HEK293 (cell line): Measurements from ENCODE around the gene SNX10.
A peak's percentile ranks its signal among the peaks of the same experiment; 100 is the strongest.

ENCODE experiments used
- CTCF ChIA-PET: fragments of 350-600 bp; formaldehyde crosslinking; extraction: SDS; loops from one replicate; lab custom pipeline; 2021; ENCODE audit warnings: antibody characterized with exemption; lab: Yijun Ruan, JAX
- POLR2A ChIA-PET: fragments of 300-600 bp; formaldehyde crosslinking; extraction: SDS; loops from one replicate; lab custom pipeline; 2020; ENCODE audit warnings: antibody characterized with exemption, inconsistent platforms; lab: Yijun Ruan, JAX
- H3K27ac ChIP-seq: fragments of 200-500 bp; sonication (Bioruptor generic); 2 replicates; pipeline ENCODE4 v1.5.1; 2014; ENCODE audit warnings: low read depth, low read length, control low read depth, inconsistent platforms; ENCODE audit errors: extremely low read depth
- H3K36me3 ChIP-seq, 2 experiments: fragments of 200-500 bp in 1 of 2; sonication (Bioruptor generic) in 1 of 2; 1 replicate in 1 of 2; 2 replicates in 1 of 2; pipeline ENCODE4 v1.5.1; 2014 to 2017; ENCODE audit warnings: inconsistent platforms in 2 of 2, low read length in 2 of 2; ENCODE audit not compliant: control insufficient read depth in 2 of 2, insufficient read depth in 1 of 2
- H3K4me1 ChIP-seq: fragments of 200-500 bp; sonication (Bioruptor generic); 2 replicates; pipeline ENCODE4 v1.5.1; 2014; ENCODE audit warnings: mild to moderate bottlenecking, low read length, inconsistent platforms; ENCODE audit not compliant: control insufficient read depth, insufficient read depth
- H3K4me3 ChIP-seq: 2 replicates; pipeline ENCODE4 v1.5.1; 2011; ENCODE audit warnings: low read depth, mild to moderate bottlenecking, control low read depth, low read length, moderate library complexity
- H3K9me3 ChIP-seq: fragments of 200-500 bp; sonication (Bioruptor generic); 2 replicates; pipeline ENCODE4 v1.5.1; 2014; ENCODE audit warnings: low read depth, low read length, inconsistent platforms; ENCODE audit not compliant: control insufficient read depth, insufficient read depth
- GLIS2 ChIP-seq: fragments of 450-650 bp; formaldehyde crosslinking; IDR thresholded peaks from 2 replicates; pipeline ENCODE4 v1.5.1; 2016; ENCODE audit warnings: missing biosample characterization, missing genetic modification characterization
- KLF16 ChIP-seq: fragments of 450-650 bp; formaldehyde crosslinking; IDR thresholded peaks from 2 replicates; pipeline ENCODE4 v1.5.1; 2017; ENCODE audit warnings: missing biosample characterization, missing genetic modification characterization
- KLF8 ChIP-seq: fragments of 450-650 bp; formaldehyde crosslinking; IDR thresholded peaks from 2 replicates; pipeline ENCODE4 v1.5.1; 2016; ENCODE audit warnings: missing biosample characterization, missing genetic modification characterization
- MYNN ChIP-seq: fragments of 450-650 bp; formaldehyde crosslinking; IDR thresholded peaks from 2 replicates; pipeline ENCODE4 v1.5.1; 2016; ENCODE audit warnings: missing biosample characterization, missing genetic modification characterization, borderline replicate concordance
- MZF1 ChIP-seq: fragments of 450-650 bp; formaldehyde crosslinking; IDR thresholded peaks from 2 replicates; pipeline ENCODE4 v1.5.1; 2017; ENCODE audit warnings: missing biosample characterization, missing genetic modification characterization, borderline replicate concordance
- ZBTB44 ChIP-seq: fragments of 450-650 bp; IDR thresholded peaks from 2 replicates; pipeline ENCODE4 v1.5.1; 2018; ENCODE audit warnings: missing biosample characterization, mild to moderate bottlenecking, missing genetic modification characterization
- ZNF148 ChIP-seq: fragments of 450-650 bp; formaldehyde crosslinking; IDR thresholded peaks from 2 replicates; pipeline ENCODE4 v1.5.0; 2017; ENCODE audit warnings: missing biosample characterization, missing genetic modification characterization, borderline replicate concordance
- ZNF280D ChIP-seq: fragments of 450-650 bp; formaldehyde crosslinking; IDR thresholded peaks from 2 replicates; pipeline ENCODE4 v1.5.1; 2016; ENCODE audit warnings: missing biosample characterization, missing genetic modification characterization
- ZNF335 ChIP-seq: fragments of 450-650 bp; formaldehyde crosslinking; conservative IDR thresholded peaks from 2 replicates; pipeline ENCODE4 v1.5.1; 2016; ENCODE audit warnings: missing biosample characterization, missing genetic modification characterization
- ZNF600 ChIP-seq: fragments of 450-650 bp; formaldehyde crosslinking; IDR thresholded peaks from 2 replicates; pipeline ENCODE4 v1.5.1; 2016; ENCODE audit warnings: missing biosample characterization, missing genetic modification characterization
- ZNF623 ChIP-seq: fragments of 450-650 bp; formaldehyde crosslinking; IDR thresholded peaks from 2 replicates; pipeline ENCODE4 v1.5.1; 2016; ENCODE audit warnings: missing biosample characterization, missing genetic modification characterization
- TF ChIP-seq, protein P1 (sequence below): fragments of 450-650 bp; formaldehyde crosslinking; IDR thresholded peaks from 2 replicates; pipeline ENCODE4 v1.5.1; 2016; ENCODE audit warnings: missing biosample characterization, missing genetic modification characterization
- TF ChIP-seq, protein P2 (sequence below): fragments of 450-650 bp; formaldehyde crosslinking; IDR thresholded peaks from 2 replicates; pipeline ENCODE4 v1.5.1; 2016; ENCODE audit warnings: missing biosample characterization, missing genetic modification characterization
- TF ChIP-seq, protein P3 (sequence below): fragments of 450-650 bp; formaldehyde crosslinking; IDR thresholded peaks from 2 replicates; pipeline ENCODE4 v1.5.1; 2016; ENCODE audit warnings: missing biosample characterization, missing genetic modification characterization
- TF ChIP-seq, protein P4 (sequence below): IDR thresholded peaks from 2 replicates; pipeline ENCODE4 v1.6.1; 2011; ENCODE audit warnings: mild to moderate bottlenecking, low read depth, low read length, borderline replicate concordance

The SNX10 gene

DNA sequence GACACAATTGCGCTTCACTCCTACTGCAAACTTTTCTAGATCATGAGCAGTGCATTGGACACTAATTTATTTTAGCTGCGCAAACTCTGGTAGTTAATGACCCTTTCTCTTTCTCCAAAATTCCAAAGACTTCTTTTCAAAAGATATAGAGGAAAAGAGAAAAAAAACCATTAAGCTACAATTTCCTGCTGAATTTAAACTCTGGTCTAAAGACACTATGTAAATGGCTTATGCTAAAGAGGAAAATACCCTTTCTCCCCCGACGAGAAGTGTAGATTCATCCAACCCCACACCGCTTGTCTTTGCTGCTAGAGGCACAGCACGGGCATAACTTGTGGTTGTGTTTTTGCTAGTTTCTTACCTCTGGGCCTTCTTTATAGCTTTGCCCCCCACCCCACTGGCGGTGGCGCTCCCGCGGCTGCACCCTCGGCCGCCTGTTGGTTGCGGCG lies 84.1 kb downstream of the SNX10 start (continued):
- TF ChIP-seq ZNF280D = no peak
- TF ChIP-seq, protein P1, sequence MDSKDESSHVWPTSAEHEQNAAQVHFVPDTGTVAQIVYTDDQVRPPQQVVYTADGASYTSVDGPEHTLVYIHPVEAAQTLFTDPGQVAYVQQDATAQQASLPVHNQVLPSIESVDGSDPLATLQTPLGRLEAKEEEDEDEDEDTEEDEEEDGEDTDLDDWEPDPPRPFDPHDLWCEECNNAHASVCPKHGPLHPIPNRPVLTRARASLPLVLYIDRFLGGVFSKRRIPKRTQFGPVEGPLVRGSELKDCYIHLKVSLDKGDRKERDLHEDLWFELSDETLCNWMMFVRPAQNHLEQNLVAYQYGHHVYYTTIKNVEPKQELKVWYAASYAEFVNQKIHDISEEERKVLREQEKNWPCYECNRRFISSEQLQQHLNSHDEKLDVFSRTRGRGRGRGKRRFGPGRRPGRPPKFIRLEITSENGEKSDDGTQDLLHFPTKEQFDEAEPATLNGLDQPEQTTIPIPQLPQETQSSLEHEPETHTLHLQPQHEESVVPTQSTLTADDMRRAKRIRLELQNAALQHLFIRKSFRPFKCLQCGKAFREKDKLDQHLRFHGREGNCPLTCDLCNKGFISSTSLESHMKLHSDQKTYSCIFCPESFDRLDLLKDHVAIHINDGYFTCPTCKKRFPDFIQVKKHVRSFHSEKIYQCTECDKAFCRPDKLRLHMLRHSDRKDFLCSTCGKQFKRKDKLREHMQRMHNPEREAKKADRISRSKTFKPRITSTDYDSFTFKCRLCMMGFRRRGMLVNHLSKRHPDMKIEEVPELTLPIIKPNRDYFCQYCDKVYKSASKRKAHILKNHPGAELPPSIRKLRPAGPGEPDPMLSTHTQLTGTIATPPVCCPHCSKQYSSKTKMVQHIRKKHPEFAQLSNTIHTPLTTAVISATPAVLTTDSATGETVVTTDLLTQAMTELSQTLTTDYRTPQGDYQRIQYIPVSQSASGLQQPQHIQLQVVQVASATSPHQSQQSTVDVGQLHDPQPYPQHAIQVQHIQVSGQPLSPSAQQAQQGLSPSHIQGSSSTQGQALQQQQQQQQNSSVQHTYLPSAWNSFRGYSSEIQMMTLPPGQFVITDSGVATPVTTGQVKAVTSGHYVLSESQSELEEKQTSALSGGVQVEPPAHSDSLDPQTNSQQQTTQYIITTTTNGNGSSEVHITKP (tag by site-specific recombination) = peak; percentile 36
- TF ChIP-seq, protein P2, sequence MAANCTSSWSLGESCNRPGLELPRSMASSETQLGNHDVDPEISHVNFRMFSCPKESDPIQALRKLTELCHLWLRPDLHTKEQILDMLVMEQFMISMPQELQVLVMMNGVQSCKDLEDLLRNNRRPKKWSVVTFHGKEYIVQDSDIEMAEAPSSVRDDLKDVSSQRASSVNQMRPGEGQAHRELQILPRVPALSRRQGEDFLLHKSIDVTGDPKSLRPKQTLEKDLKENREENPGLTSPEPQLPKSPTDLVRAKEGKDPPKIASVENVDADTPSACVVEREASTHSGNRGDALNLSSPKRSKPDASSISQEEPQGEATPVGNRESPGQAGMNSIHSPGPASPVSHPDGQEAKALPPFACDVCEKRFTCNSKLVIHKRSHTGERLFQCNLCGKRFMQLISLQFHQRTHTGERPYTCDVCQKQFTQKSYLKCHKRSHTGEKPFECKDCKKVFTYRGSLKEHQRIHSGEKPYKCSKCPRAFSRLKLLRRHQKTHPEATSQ (tag by site-specific recombination) = no peak
- TF ChIP-seq, protein P3, sequence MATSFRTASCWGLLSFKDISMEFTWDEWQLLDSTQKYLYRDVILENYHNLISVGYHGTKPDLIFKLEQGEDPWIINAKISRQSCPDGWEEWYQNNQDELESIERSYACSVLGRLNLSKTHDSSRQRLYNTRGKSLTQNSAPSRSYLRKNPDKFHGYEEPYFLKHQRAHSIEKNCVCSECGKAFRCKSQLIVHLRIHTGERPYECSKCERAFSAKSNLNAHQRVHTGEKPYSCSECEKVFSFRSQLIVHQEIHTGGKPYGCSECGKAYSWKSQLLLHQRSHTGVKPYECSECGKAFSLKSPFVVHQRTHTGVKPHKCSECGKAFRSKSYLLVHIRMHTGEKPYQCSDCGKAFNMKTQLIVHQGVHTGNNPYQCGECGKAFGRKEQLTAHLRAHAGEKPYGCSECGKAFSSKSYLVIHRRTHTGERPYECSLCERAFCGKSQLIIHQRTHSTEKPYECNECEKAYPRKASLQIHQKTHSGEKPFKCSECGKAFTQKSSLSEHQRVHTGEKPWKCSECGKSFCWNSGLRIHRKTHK (tag by site-specific recombination) = no peak
- TF ChIP-seq ZBTB44 (tag by site-specific recombination) = peak; percentile 19; the same call in 1 of the 2 replicates
- no peak for TF ChIP-seq ZNF148 (tag by site-specific recombination)

- peaks cover 31% of the 10 kb centered on the region for H3K4me1 ChIP-seq
- no peaks in the 10 kb centered on the region for H3K9me3 ChIP-seq
- CTCF ChIA-PET = interaction anchor here (1.0 to 3.1 kb wide), 14 partner anchors 11 to 780 kb away, joined by 3 to 31 read pairs (median 4); partner anchors contain the start of genes HOXA5, HOXA7 and SNX10
- peak overlapping the region; percentile 66 for H3K4me3 ChIP-seq
- no peaks in the 10 kb centered on the region for H3K36me3 ChIP-seq
- H3K27ac ChIP-seq = peak overlapping the region; percentile 99
- POLR2A ChIA-PET = interaction anchor here (0.7 kb wide), 1 partner anchor 775 kb away, joined by 3 read pairs; no protein-coding TSS in a partner anchor
- TF ChIP-seq MYNN (tag by site-specific recombination) = peak; percentile 98
- TF ChIP-seq, protein P4, sequence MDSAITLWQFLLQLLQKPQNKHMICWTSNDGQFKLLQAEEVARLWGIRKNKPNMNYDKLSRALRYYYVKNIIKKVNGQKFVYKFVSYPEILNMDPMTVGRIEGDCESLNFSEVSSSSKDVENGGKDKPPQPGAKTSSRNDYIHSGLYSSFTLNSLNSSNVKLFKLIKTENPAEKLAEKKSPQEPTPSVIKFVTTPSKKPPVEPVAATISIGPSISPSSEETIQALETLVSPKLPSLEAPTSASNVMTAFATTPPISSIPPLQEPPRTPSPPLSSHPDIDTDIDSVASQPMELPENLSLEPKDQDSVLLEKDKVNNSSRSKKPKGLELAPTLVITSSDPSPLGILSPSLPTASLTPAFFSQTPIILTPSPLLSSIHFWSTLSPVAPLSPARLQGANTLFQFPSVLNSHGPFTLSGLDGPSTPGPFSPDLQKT = no peak
- peak; percentile 42; the same call in 1 of the 2 replicates for TF ChIP-seq ZNF335 (tag by site-specific recombination)
- 0 out of 2 replicates have a peak, but pooled peaks have one; percentile 21 for TF ChIP-seq KLF16 (tag by site-specific recombination)
- TF ChIP-seq ZNF600 (tag by site-specific recombination) = peak; percentile 66; the same call in 1 of the 2 replicates
- TF ChIP-seq MZF1 (tag by site-specific recombination) = 0 out of 2 replicates have a peak, but pooled peaks have one; percentile 20
- peak; percentile 23 for TF ChIP-seq KLF8
- no peak for TF ChIP-seq ZNF623
- peak; percentile 92 for TF ChIP-seq GLIS2 (tag by site-specific recombination)
Measured at GRCh38 chr7:26376175-26376917, 84.7 kb downstream of the SNX10 start.
